BJ (cell line): Measurements from ENCODE around the gene ACADVL. TPM values are rescaled to one million over a fixed set of nuclear protein-coding genes. Genes with fewer than 3 reads are reported as not detected.

ENCODE experiments used
- CTCF ChIA-PET: fragments of 350-600 bp; formaldehyde crosslinking; extraction: SDS; loops from one replicate; lab custom pipeline; 2021; ENCODE audit warnings: antibody characterized with exemption, inconsistent platforms; lab: Yijun Ruan, JAX
- POLR2A ChIA-PET: fragments of 300-600 bp; sonication (Branson Sonifier 250); formaldehyde crosslinking; extraction: SDS; loops from one replicate; lab custom pipeline; 2021; ENCODE audit warnings: antibody characterized with exemption; lab: Charles Lee
- DNase-seq: peaks from one replicate; pipeline ENCODE4 v3.0.0-alpha.2; 2011; ENCODE audit warnings: low read depth
- H3K27me3 ChIP-seq: 2 replicates; pipeline ENCODE4 v1.6.0; 2011; ENCODE audit warnings: low read length; ENCODE audit not compliant: control insufficient read depth, insufficient read depth
- H3K36me3 ChIP-seq: 2 replicates; pipeline ENCODE4 v1.5.1; 2011; ENCODE audit warnings: low read length; ENCODE audit not compliant: control insufficient read depth, insufficient read depth
- H3K4me3 ChIP-seq: 2 replicates; pipeline ENCODE4 v1.5.1; 2011; ENCODE audit warnings: low read depth, mild to moderate bottlenecking, control low read depth, low read length
- polyA plus RNA-seq: library from polyadenylated mRNA; depleted of rRNA; stranded (reverse); fragments of >200 nt; gene quantifications from 2 replicates; pipeline ENCODE4 v1.2.3, GENCODE V29; 2011
- TF ChIP-seq, protein P1 (sequence below): IDR thresholded peaks from 2 replicates; pipeline ENCODE4 v1.5.1; 2011; ENCODE audit warnings: low read depth, mild to moderate bottlenecking, control low read depth, inconsistent platforms, low read length, moderate library complexity; ENCODE audit not compliant: insufficient read depth

ACADVL gene
- polyA plus RNA-seq, 1 experiment: 517 TPM

DNA sequence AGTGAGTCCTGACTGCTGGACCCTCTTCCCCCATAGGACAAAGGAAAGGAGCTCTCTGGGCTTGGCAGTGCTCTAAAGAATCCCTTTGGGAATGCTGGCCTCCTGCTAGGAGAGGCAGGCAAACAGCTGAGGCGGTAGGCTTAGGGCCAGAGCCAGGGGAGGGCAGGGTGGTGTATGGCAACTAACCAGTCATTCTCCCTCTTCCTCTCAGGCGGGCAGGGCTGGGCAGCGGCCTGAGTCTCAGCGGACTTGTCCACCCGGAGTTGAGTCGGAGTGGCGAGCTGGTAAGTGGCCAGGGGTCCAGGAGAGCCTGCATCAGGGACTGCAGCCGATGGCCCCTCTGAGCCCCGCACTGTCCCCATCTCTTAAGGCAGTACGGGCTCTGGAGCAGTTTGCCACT is 4.4 kb downstream of the ACADVL start:
- H3K4me3 ChIP-seq: no peak overlapping the region
- ChIA-PET POLR2A (no interaction called here), CTCF (interaction anchor here (2.2 kb wide), 1 partner anchor 179 kb away, joined by 5 read pairs; no protein-coding TSS in a partner anchor)
- TF ChIP-seq, protein P1, sequence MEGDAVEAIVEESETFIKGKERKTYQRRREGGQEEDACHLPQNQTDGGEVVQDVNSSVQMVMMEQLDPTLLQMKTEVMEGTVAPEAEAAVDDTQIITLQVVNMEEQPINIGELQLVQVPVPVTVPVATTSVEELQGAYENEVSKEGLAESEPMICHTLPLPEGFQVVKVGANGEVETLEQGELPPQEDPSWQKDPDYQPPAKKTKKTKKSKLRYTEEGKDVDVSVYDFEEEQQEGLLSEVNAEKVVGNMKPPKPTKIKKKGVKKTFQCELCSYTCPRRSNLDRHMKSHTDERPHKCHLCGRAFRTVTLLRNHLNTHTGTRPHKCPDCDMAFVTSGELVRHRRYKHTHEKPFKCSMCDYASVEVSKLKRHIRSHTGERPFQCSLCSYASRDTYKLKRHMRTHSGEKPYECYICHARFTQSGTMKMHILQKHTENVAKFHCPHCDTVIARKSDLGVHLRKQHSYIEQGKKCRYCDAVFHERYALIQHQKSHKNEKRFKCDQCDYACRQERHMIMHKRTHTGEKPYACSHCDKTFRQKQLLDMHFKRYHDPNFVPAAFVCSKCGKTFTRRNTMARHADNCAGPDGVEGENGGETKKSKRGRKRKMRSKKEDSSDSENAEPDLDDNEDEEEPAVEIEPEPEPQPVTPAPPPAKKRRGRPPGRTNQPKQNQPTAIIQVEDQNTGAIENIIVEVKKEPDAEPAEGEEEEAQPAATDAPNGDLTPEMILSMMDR: no peak
- H3K36me3 ChIP-seq: peaks cover 45% of the 10 kb centered on the region
- DNase-seq: no peak
- H3K27me3 ChIP-seq: no peaks in the 10 kb centered on the region

- peaks cover 51% of the 10 kb centered on the region for H3K36me3 ChIP-seq
- no peak for DNase-seq
- POLR2A ChIA-PET: no interaction called here
- H3K4me3 ChIP-seq: no peak overlapping the region
- TF ChIP-seq, protein P1: no peak
- no peaks in the 10 kb centered on the region for H3K27me3 ChIP-seq
- CTCF ChIA-PET: interaction anchor here (2.2 kb wide), 1 partner anchor 179 kb away, joined by 5 read pairs; no protein-coding TSS in a partner anchor
Observed at GRCh38 chr17:7224661-7225111, 4.9 kb downstream of the ACADVL start.

DNA sequence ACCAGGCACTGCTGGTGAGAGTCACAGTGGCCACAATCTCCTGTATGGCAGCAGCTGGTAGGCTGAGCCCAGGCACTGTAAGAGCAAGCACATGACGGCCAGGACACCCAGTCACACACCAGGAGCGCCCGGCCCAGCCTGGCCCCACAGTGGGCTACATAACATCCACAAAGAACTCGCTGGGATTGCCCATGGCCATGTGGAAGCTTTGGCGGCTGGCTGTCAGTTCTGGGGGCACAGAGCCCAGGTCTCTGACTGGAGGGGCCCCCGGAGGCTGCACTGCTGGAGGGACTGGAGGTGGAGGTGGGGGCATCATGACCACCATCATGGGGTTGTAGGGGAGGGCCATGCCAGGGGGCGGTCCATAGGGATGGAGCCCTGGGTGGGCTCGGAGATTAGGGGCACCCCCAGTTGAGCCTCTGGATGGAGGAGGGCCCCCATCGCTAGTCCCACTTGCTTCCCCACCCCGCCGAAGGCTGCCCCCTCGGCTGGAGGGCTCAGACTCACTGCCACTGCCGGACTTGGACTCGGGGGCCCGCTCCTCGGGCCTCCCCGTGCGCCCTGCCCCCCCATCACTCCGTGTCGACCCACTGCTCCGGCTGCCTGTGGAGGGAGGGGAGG is 6.1 kb downstream of the ACADVL start:
- H3K4me3 ChIP-seq: no peak overlapping the region
- H3K36me3 ChIP-seq: peaks cover 56% of the 10 kb centered on the region
- ChIA-PET CTCF (interaction anchor here (0.8 kb wide), 1 partner anchor 180 kb away, joined by 3 read pairs; no protein-coding TSS in a partner anchor), POLR2A (no interaction called here)
- DNase-seq: no peak
- H3K27me3 ChIP-seq: no peaks in the 10 kb centered on the region
- TF ChIP-seq, protein P1: no peak

DNA sequence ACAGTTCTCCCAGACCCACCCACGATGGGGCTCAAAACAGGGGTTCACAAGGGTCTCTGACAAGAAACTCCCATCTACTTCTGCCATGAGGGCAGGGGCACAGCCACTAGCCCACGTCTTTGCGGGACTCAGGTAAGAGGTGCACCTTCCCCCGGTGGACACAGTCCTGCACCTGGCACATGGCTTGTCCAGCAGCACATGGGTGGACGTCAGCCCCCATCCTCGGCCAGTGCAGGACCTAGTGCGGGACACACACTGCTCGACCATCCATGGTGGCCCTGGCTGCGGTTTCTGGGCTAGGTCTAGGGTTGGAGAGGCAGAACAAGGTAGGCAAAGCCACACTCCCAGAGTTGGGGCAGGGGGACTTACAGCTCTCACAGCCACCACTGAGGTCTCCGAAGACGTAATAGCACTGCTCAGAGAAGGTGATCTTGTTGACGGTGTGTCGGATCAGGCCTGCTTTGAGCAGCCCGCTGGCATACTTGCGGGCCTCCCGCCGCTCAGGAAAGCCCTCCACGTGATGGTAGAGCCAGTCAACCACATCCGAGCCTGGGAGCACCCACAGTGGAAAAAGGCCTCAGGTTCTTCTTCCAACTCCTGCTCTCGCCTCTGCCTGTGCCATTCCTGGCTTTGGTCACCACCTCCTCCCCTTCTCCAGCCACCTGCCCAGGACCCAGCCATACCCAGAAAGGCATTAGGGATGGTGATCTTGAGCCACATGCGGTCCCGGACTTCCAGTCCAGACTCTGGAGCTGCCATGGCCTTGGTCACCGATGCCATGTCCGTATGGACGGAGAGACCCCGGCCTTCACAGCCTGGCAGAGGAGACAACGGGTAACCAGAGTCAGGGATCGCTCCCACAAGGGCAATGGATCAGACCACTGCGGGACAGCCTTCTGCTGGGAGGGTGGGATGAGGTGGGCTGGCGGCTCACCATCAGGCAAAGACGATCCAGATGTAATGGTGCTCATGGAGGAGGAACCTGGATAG is 7.3 kb downstream of the ACADVL start:
- no peak for DNase-seq
- CTCF ChIA-PET: no interaction called here
- TF ChIP-seq, protein P1: no peak
- H3K36me3 ChIP-seq: peaks cover 53% of the 10 kb centered on the region
- H3K4me3 ChIP-seq: no peak overlapping the region
- POLR2A ChIA-PET: no interaction called here
- H3K27me3 ChIP-seq: no peaks in the 10 kb centered on the region

- peaks cover 38% of the 10 kb centered on the region for H3K36me3 ChIP-seq
- TF ChIP-seq, protein P1: no peak
- H3K27me3 ChIP-seq: no peaks in the 10 kb centered on the region
- ChIA-PET CTCF (no interaction called here), POLR2A (no interaction called here)
- no peak for DNase-seq
- H3K4me3 ChIP-seq: no peak overlapping the region
Observed at GRCh38 chr17:7228920-7229319, 9.2 kb downstream of the ACADVL start.
